GM21423 (cell line): ENCODE measurements around the gene ARL15.
"Not testable (repeated sequence)": the region's sequence is repeated elsewhere in the genome, so short reads cannot be mapped to it uniquely, and the experiment has no call there.

Experiments
- ATAC-seq: cut with Tn5 transposase; IDR thresholded peaks from one replicate; pipeline ENCODE4 v1.9.1; 2021; ENCODE audit warnings: mild to moderate bottlenecking, moderate library complexity; ENCODE audit not compliant: unreplicated experiment

ARL15 gene

GRCh38 chr5:53871775-53872174, 438.6 kb downstream of the ARL15 start:
- no peak for ATAC-seq

- ATAC-seq: no peak
Observed at GRCh38 chr5:53871050-53871449, 439.3 kb downstream of the ARL15 start.

- no peak for ATAC-seq
Observed at GRCh38 chr5:53858700-53859456, 451.5 kb downstream of the ARL15 start.

GRCh38 chr5:53856506-53856905, 453.9 kb downstream of the ARL15 start:
- ATAC-seq: no peak

GRCh38 chr5:53836851-53837430, 473.4 kb downstream of the ARL15 start:
- ATAC-seq: not testable (repeated sequence)

GRCh38 chr5:53834500-53834899, 475.9 kb downstream of the ARL15 start:
- no peak for ATAC-seq
